Adipose tissue (tissue), 3 donors: Measurements from ENCODE around the gene PRKCE. TPM values are rescaled to one million over a fixed set of nuclear protein-coding genes. Genes with fewer than 3 reads are reported as not detected.

Source experiments
- polyA plus RNA-seq, 3 donors: library from polyadenylated mRNA; stranded (reverse); fragments of 200-250 nt; gene quantifications; one replicate each; pipeline ENCODE4 v1.2.3, GENCODE V29; 2013
- donor health status: healthy with polysubstance abuse.
- donor health status: Bipolar disorder and iron deficiency.
- donor health status: healthy.

The PRKCE gene
- polyA plus RNA-seq, 3 donors = 2.8 to 4.6 (median 3.5) TPM

Other genes with a start within 250 kb of the PRKCE start
- 1 to 10 TPM; 4.7 to 5.2 (median 4.9) TPM for gene SRBD1, start 40.4 kb upstream of the PRKCE start, polyA plus RNA-seq